ENCODE data around the gene HIGD1B.

GRCh38 chr17:44801880-44802279 is 45.8 kb upstream of the HIGD1B start:
- no peak for TF ChIP-seq CTCF (IDR thresholded peaks at IDR 0.05)
- TF ChIP-seq POLR2A (IDR thresholded peaks at IDR 0.05) = no peak
- TF ChIP-seq EP300 (IDR thresholded peaks at IDR 0.05) = no peak
- no peak for TF ChIP-seq POLR2AphosphoS5 (IDR thresholded peaks at IDR 0.05)

Data from suprapubic skin (tissue), 4 donors.